ENCODE data around the gene IFNA1.
"Not testable (repeated sequence)": the region's sequence is repeated elsewhere in the genome, so short reads cannot be mapped to it uniquely, and the experiment has no call there.

The IFNA1 gene

DNA sequence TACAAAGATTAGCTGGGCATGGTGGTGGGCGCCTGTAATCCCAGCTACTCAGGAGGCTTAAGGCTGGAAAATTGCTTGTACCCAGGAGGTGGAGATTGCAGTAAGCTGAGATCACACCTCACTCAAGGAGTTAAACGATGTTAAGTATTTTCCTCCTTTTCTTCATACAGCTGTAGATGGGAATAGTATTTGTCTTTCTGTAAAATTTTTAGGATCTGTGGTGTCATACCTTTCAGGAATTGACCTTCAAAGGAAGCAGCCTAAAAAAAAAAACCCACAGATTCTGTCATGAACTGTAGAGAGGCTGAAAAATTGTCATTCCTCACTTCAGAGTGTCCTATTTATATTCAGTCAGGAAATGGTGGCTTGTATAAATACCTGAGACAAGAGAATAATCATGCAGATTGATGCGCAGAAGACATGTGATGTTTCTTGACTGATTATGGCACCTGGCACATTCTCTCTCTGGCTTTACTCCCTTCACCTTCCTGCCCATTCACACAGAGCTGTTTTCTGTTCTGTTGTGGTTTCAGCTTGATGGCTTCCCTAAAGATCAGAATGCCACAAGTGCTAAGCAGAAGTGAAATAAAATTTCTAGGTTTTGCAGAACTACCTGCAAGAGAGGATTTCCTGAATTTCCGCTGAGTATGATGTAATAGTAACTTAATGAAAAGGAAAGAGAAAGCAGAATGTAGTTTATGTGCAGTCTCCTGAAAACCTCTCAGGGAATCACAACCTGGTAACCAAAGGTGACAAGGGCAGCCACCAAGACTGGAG is 3.8 kb downstream of the IFNA1 start:
- TF ChIP-seq, protein P1, sequence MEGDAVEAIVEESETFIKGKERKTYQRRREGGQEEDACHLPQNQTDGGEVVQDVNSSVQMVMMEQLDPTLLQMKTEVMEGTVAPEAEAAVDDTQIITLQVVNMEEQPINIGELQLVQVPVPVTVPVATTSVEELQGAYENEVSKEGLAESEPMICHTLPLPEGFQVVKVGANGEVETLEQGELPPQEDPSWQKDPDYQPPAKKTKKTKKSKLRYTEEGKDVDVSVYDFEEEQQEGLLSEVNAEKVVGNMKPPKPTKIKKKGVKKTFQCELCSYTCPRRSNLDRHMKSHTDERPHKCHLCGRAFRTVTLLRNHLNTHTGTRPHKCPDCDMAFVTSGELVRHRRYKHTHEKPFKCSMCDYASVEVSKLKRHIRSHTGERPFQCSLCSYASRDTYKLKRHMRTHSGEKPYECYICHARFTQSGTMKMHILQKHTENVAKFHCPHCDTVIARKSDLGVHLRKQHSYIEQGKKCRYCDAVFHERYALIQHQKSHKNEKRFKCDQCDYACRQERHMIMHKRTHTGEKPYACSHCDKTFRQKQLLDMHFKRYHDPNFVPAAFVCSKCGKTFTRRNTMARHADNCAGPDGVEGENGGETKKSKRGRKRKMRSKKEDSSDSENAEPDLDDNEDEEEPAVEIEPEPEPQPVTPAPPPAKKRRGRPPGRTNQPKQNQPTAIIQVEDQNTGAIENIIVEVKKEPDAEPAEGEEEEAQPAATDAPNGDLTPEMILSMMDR (IDR thresholded peaks at IDR 0.05; ENCODE audit: low read length, missing control alignments): no peak
- H3K4me3 ChIP-seq (replicated peaks; ENCODE audit: low read depth, low read length): no peak overlapping the region
- DNase-seq (ENCODE audit: low read depth): no peak

GRCh38 chr9:21449312-21449711 is 9.1 kb downstream of the IFNA1 start:
- peak; percentile 21 for DNase-seq (ENCODE audit: low read depth)
- H3K4me3 ChIP-seq (replicated peaks; ENCODE audit: low read depth, low read length): not testable (repeated sequence)

- H3K4me3 ChIP-seq (replicated peaks; ENCODE audit: low read depth, low read length): no peak overlapping the region
- TF ChIP-seq, protein P1 (IDR thresholded peaks at IDR 0.05; ENCODE audit: low read length, missing control alignments): no peak
- DNase-seq (ENCODE audit: low read depth): peak; percentile 55
Measured at GRCh38 chr9:21450733-21451394, 10.6 kb downstream of the IFNA1 start.

- TF ChIP-seq, protein P1 (IDR thresholded peaks at IDR 0.05; ENCODE audit: low read length, missing control alignments): no peak
- DNase-seq (ENCODE audit: low read depth): no peak
- no peak overlapping the region for H3K4me3 ChIP-seq (replicated peaks; ENCODE audit: low read depth, low read length)
Measured at GRCh38 chr9:21452681-21453080, 12.4 kb downstream of the IFNA1 start.

DNA sequence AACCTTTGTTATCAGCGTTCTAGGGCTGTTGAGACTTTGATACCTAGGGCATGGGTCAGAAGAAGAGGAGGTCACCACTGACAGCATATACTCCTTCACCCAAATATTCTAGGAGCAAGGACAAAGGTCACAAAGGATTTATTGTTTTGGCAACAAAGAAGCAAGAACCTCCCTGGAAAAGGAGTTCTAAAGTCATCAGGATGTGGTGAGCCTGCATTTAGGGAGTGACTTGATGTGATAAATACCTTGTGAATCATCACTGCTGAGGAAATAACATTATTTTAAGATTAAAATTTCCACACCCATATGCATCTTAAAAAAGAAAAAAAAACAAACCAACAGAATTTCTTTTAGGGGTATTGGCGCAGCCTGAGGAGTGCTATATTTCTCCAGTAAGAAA is 13.9 kb downstream of the IFNA1 start:
- peak; percentile 58 for DNase-seq (ENCODE audit: low read depth)
- TF ChIP-seq, protein P1 (IDR thresholded peaks at IDR 0.05; ENCODE audit: low read length, missing control alignments): no peak
- no peak overlapping the region for H3K4me3 ChIP-seq (replicated peaks; ENCODE audit: low read depth, low read length)

- H3K4me3 ChIP-seq (replicated peaks; ENCODE audit: low read depth, low read length): no peak overlapping the region
- peak; percentile 63 for DNase-seq (ENCODE audit: low read depth)
- TF ChIP-seq, protein P1 (IDR thresholded peaks at IDR 0.05; ENCODE audit: low read length, missing control alignments): peak; percentile 83
Measured at GRCh38 chr9:21455320-21455719, 15.1 kb downstream of the IFNA1 start.

GRCh38 chr9:21461377-21461776 is 21.1 kb downstream of the IFNA1 start:
- no peak overlapping the region for H3K4me3 ChIP-seq (replicated peaks; ENCODE audit: low read depth, low read length)
- TF ChIP-seq, protein P1 (IDR thresholded peaks at IDR 0.05; ENCODE audit: low read length, missing control alignments): no peak
- DNase-seq (ENCODE audit: low read depth): peak; percentile 15
